Natural killer cell treated with Interleukin-12 subunit alpha and Interleukin-12 subunit beta and Interleukin-15 and Interleukin-18, amount 100 ng/mL, for 72 hours (primary cell): ENCODE results near the gene NCKIPSD. TPM values are rescaled to one million over a fixed set of nuclear protein-coding genes. Genes with fewer than 3 reads are reported as not detected.
A peak's percentile ranks its signal among the peaks of the same experiment; 100 is the strongest.

Source experiments
- ATAC-seq, 2 donors: fragments of 150-1000 bp; cut with Tn5 transposase in 1 of 2; sonication (Bioruptor Pico), chemical (Tn5 transposase) in 1 of 2; 2 replicates each; pipeline ENCODE4 v1.10.0; 2021
- DNase-seq: peaks from one replicate; pipeline ENCODE4 v3.0.0; 2022; ENCODE audit warnings: low spot score
- H3K27ac Mint-ChIP-seq, 2 donors: 1 replicate in 1 of 2; 2 replicates in 1 of 2; pipeline ENCODE4 v1.8.0; 2022; ENCODE audit warnings: mixed read lengths in 2 of 2, mild to moderate bottlenecking in 1 of 2, moderate library complexity in 1 of 2
- H3K27me3 Mint-ChIP-seq, 2 donors: 1 replicate in 1 of 2; 2 replicates in 1 of 2; pipeline ENCODE4 v1.8.0; 2022; ENCODE audit warnings: mixed read lengths in 2 of 2
- H3K36me3 Mint-ChIP-seq: one replicate; pipeline ENCODE4 v1.8.0; 2022; ENCODE audit warnings: mixed read lengths
- H3K4me1 Mint-ChIP-seq, 2 donors: 1 replicate in 1 of 2; 2 replicates in 1 of 2; pipeline ENCODE4 v1.8.0; 2022; ENCODE audit warnings: low read depth in 2 of 2, mixed read lengths in 2 of 2, mild to moderate bottlenecking in 1 of 2
- H3K4me3 Mint-ChIP-seq: one replicate; pipeline ENCODE4 v1.8.0; 2022; ENCODE audit warnings: mixed read lengths
- H3K9me3 Mint-ChIP-seq: 2 replicates; pipeline ENCODE4 v1.8.0; 2022; ENCODE audit warnings: mixed read lengths
- total RNA-seq, 2 donors: library from RNA; stranded (reverse); gene quantifications; one replicate each; pipeline ENCODE4 v1.2.3, GENCODE V29; 2022

Gene NCKIPSD
- total RNA-seq, 2 donors from 2014 or later: 22.7 to 37.0 TPM

DNA sequence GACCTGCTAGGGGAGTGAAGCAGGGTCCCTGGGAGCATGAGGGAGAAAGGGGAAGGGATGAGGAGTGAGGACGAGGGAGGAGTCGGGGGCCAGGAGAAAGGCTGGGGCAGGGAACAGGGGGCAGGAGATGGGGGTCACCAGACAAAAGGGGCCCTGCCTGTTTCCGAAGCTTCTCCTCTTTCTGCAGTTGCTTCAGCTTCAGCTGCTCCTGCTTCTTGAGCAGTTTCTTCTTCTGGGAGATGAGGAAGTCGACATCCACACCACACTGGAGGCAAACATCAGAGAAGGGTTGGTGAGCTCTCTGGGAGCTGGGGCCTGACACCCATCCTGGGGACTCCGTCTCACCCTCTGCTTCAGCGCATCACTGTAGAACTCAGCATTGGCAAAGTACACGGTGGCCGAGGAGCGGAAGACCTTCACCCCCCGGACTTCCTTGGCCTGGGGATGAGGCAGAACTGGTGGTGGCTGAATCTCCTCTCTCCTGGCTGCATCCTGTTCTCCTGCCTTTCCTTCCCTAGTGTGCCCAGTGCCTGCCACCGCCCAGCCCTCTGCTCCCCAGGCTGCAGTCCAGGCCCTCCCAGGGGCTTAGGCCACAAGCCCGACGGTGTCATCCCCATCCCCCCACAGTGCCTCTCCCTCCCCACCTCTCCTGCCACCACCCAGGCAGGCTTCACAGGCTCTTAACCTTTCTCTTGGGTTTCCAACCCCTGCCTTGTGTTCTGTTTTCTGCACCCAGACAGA is 57.3 kb downstream of the NCKIPSD start:
- Mint-ChIP-seq H3K36me3 (peaks cover 10% of the 10 kb centered on the region), H3K9me3 (no peaks in the 10 kb centered on the region), H3K4me3 (no peak overlapping the region), H3K4me1 (peaks cover 0 to 6% of the 10 kb centered on the region in 2 donors), H3K27ac (peak overlapping the region in 1 of 2 donors; percentile 31), H3K27me3 (no peaks in the 10 kb centered on the region)
- ATAC-seq (no peak), DNase-seq (peak; percentile 34)

DNA sequence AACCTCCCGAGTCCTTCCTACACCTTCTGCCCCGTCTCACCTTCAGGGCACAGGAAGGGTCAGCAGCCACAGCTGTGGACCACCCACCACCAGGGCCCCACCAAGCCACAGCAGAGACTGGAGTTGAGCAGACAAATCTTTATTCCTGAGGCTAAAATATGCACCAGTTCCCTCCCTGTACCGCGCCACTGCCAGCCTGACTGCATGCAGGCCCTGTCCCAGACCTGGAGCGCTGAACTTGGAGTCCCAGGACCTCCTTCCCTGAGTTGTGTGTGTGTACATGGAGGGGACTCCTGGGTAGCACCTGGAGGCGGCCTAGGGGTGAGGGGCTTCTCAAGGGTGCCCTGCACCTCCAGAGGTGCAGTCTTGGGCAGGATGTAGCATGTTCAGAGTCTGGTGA is 60.1 kb downstream of the NCKIPSD start:
- DNase-seq (peak; percentile 20), ATAC-seq (no peak)
- H3K36me3 Mint-ChIP-seq: peaks cover 10% of the 10 kb centered on the region
- no peaks in the 10 kb centered on the region for H3K9me3 Mint-ChIP-seq
- no peak overlapping the region for H3K4me3 Mint-ChIP-seq
- peaks cover 0 to 6% of the 10 kb centered on the region in 2 donors for H3K4me1 Mint-ChIP-seq
- no peaks in the 10 kb centered on the region for H3K27me3 Mint-ChIP-seq
- H3K27ac Mint-ChIP-seq: no peak overlapping the region

DNA sequence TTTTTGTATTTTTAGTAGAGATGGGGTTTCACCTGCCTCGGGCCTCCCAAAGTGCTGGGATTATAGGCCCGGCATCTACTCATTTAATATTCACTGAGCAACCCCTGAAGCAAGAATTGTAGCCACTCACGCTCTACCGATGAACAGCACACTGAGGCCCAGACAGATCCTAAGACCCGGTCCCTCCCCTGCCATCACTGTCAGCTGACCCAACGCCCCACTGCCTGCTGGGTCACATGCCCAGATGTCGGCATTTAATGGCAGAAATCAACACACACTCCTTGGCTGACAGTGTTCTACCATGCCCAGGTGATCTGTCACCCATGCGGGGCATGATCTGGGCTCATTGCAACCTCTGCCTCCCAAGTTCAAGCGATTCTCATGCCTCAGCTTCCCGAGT is 60.9 kb downstream of the NCKIPSD start:
- no peaks in the 10 kb centered on the region for H3K9me3 Mint-ChIP-seq
- H3K27ac Mint-ChIP-seq: no peak overlapping the region
- DNase-seq (peak; percentile 26), ATAC-seq (no peak)
- peaks cover 0 to 6% of the 10 kb centered on the region in 2 donors for H3K4me1 Mint-ChIP-seq
- no peaks in the 10 kb centered on the region for H3K27me3 Mint-ChIP-seq
- no peak overlapping the region for H3K4me3 Mint-ChIP-seq
- H3K36me3 Mint-ChIP-seq: peaks cover 10% of the 10 kb centered on the region

DNA sequence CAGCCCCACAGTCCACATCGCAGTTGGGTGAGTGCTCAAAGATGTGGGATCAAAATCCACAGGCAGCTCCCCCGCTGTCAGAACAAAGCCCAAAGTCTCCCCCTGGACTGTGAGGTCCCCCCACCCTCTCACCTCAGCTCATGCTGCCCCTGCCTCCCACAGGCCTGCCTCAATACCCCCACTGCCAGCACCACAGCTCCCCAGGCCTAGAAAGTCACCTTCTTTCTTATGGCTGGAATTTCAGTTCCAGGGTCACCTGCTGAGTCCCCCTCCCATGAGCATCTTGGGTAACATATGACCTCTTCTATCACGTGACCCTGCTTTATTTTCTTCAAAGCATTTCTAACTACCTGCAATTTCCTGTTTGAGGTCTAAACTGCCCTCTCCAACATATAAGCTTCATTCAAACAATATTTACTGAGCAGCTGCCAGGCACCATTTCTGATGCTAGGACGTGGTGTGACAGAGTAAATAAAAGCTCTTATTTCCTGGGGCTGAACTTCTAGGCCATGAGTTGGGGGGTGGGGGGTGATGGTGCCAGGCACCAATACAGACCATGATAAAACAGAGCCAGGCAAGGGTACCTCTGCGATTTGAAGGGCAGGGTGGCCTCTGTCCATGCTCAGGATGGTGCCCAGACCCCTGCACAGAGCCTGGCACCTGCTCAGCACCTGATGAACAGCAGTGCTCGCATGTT is 61.7 kb downstream of the NCKIPSD start:
- H3K36me3 Mint-ChIP-seq: peaks cover 10% of the 10 kb centered on the region
- ATAC-seq (no peak), DNase-seq (peak; percentile 32)
- H3K9me3 Mint-ChIP-seq: no peaks in the 10 kb centered on the region
- no peaks in the 10 kb centered on the region for H3K27me3 Mint-ChIP-seq
- H3K27ac Mint-ChIP-seq: no peak overlapping the region
- H3K4me1 Mint-ChIP-seq: peaks cover 0 to 4% of the 10 kb centered on the region in 2 donors
- no peak overlapping the region for H3K4me3 Mint-ChIP-seq

Other genes with a start within 250 kb of the NCKIPSD start
- gene CCDC51, start 245.8 kb downstream of the NCKIPSD start, total RNA-seq: 10 to 100 TPM; 13.0 to 23.3 TPM
- 100 to 1,000 TPM; 202 to 217 TPM for gene TMA7, start 245.7 kb downstream of the NCKIPSD start, total RNA-seq
- gene ATRIP, start 239.2 kb downstream of the NCKIPSD start, total RNA-seq: 10 to 100 TPM; 14.0 to 26.2 TPM
- gene SHISA5, start 181.7 kb downstream of the NCKIPSD start, total RNA-seq: 100 to 1,000 TPM in 1 of 2 donors, 10 to 100 TPM in 1; 88.4 to 126 TPM
- gene PFKFB4, start 129.1 kb downstream of the NCKIPSD start, total RNA-seq: 10 to 100 TPM; 11.1 to 27.4 TPM
- gene UCN2, start 122.1 kb downstream of the NCKIPSD start, total RNA-seq: not detected
- 1 to 10 TPM; 1.5 to 1.8 TPM for gene COL7A1, start 90.6 kb downstream of the NCKIPSD start, total RNA-seq
- gene UQCRC1, start 76.3 kb downstream of the NCKIPSD start, total RNA-seq: 100 to 1,000 TPM; 171 to 211 TPM
- not detected for gene TMEM89, start 64.1 kb downstream of the NCKIPSD start, total RNA-seq
- gene SLC26A6, start 50.5 kb downstream of the NCKIPSD start, total RNA-seq: 10 to 100 TPM; 31.3 to 62.4 TPM
- 10 to 100 TPM in 1 of 2 donors, 1 to 10 TPM in 1; 4.4 to 20.1 TPM for gene CELSR3, start 23.0 kb downstream of the NCKIPSD start, total RNA-seq
- gene IP6K2, start 31.3 kb upstream of the NCKIPSD start, total RNA-seq: 10 to 100 TPM; 53.5 to 60.2 TPM
- 10 to 100 TPM; 46.0 to 46.4 TPM for gene PRKAR2A, start 162.0 kb upstream of the NCKIPSD start, total RNA-seq
- 10 to 100 TPM; 27.8 to 32.5 TPM for gene SLC25A20, start 213.0 kb upstream of the NCKIPSD start, total RNA-seq
- gene ARIH2, start 232.9 kb upstream of the NCKIPSD start, total RNA-seq: 100 to 1,000 TPM; 141 to 238 TPM